ENCODE results near the gene CACNA1A.
"Not testable (repeated sequence)": the region's sequence is repeated elsewhere in the genome, so short reads cannot be mapped to it uniquely, and the experiment has no call there.

GRCh38 chr19:13177584-13177983, 328.7 kb downstream of the CACNA1A start:
- not testable (repeated sequence) for TF ChIP-seq CTCF, POLR2A (IDR thresholded peaks at IDR 0.05)
